HG03045 (cell line): ENCODE results near the gene C1orf198.

Experiments used
- ATAC-seq: cut with Tn5 transposase; IDR thresholded peaks from one replicate; pipeline ENCODE4 v1.9.1; 2021; ENCODE audit warnings: mild to moderate bottlenecking, moderate library complexity; ENCODE audit not compliant: unreplicated experiment

The C1orf198 gene

GRCh38 chr1:230814949-230815692 lies 53.2 kb downstream of the C1orf198 start:
- no peak for ATAC-seq

DNA sequence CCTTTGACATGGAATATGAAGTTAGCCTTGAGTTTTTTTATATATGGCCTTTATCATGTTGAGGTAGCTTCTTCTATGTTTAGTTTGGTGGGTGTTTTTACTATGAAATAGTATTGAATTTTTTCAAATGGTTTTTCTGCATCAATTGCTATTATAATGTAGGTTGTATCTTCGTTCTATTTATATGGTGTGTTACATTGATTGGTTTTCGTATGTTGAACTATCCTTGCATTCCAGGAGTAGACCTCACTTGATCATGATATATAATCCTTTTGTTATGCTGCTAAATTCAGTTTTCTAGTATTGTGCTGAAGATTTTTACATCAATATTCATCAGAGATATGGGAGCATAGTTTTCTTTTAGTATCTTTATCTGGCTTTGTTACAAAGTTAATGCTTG lies 55.8 kb downstream of the C1orf198 start:
- no peak for ATAC-seq

DNA sequence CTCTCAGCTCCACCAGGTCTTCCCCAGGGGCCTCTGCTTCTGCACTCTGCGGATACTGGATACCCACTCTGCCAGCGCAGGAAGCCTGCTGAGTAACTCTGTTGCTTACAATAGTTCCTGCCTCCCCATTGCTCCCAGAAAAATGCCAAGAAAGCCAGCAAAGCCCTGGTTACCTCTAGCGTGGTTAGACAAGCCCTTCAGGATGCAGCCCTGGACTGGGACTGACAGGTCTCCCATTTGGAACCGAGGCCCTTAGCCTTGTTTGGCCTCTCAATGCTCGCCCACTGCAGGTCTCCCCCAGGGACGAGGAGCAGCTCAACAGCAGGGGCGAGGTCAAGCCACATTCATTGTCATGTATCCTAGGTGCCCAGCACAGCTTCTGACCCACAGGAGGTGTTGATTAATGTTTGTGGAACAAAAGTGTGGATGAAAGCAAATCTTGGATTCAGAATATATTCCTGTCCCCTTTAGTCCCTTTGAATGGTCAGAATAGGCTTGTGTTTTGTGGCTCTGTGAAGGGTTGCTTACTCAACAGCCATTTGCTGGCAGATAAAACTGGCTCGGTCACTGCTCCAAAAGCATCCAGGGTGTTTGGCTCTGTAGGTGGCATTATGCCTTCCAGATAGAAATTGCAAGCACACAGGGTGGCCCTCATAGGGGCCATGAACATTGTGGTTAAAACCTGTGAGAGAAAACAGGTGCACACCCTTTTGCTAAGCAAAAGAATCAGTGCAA lies 58.9 kb downstream of the C1orf198 start:
- no peak for ATAC-seq

DNA sequence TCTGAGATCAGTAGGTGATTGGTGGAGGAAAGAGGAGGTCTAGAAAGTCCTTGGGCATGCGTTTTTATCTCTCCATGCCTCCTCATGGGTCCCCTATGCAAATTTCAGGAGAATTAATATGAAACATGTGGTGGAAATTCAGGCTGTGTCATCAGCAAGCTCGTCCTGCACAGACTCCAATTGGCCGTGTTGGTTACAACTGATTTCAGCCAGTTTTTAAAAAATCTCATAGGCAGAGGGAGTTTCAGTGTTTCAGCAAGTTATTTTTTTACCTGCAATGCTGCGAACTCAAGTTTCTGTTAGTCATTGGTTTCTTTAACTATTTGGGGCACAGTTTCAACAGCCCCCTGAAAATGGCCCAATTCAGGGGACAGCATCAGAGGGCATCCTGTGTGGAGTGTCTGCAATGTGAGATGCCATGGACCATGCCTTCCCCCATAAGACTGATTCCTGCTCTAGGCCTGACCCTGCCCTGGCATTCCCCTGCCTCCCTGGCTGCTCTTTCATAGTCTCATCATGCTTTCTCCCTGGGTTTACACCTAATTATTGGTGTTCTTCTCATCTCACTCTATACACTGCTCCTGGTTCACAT lies 59.9 kb downstream of the C1orf198 start:
- no peak for ATAC-seq

GRCh38 chr1:230807561-230808280 lies 60.6 kb downstream of the C1orf198 start:
- ATAC-seq: no peak

GRCh38 chr1:230807029-230807428 lies 61.3 kb downstream of the C1orf198 start:
- ATAC-seq: no peak

DNA sequence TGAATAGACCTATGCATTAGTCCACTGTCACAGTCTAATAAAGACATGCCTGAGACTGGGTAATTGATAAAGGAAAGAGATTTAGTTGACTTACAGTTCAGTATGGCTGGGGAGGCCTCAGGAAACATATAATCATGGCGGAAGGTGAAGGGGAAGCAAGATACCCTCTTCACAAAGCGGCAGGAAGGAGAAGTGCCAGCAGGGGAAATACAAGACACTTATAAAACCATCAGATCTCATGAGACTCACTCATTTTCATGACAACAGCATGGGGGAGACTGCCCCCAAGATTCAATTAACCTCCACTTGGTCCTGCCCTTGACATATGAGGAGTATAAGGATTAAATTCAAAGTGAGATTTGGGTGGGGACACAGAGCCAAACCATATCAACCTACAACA lies 61.8 kb downstream of the C1orf198 start:
- no peak for ATAC-seq

- no peak for ATAC-seq
Measured at GRCh38 chr1:230804396-230804795, 63.9 kb downstream of the C1orf198 start.

DNA sequence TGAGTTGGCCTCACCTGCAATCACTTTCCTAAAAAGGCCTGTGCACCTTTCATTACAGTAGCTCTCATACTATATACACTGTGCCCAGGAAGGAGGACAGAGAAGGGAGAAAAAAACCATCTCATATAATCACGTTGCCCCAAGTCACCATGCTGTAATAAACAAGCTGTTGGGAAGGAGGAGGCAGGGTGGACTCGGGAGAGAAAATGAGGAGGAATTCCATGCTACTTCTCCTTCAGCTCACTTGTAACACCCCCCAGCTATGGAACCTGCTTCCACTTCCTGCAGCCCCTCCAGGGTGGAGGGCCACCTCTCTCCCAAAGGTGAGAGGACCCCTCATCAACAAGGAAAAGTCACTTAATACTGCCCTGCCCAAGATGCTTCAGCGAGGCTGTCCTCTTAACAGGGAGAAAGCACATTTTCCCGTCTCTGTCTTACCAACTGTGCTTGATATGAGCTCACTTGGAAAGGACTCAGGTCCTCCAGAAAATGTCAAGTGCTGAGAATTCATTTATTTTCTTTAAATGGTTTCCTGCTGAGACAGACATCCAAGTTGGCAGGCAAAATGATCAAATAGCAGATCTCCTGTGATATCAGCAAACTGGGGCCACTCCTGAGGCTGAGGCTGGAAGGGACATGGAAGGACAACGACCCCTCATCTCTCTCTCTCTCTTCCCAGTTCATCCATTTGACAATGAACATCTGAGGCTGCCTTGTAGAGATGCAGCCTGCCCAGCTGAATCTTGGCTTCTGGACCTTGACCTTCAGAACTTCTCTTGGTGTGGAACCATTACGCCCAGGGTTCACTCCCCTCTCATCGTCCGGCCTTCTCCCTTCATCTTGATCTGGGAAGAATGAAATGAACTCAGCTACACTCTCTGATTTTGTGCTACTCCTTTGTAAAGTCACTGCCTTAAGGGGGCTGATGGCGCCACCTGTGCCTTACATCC lies 67.2 kb downstream of the C1orf198 start:
- ATAC-seq: no peak

DNA sequence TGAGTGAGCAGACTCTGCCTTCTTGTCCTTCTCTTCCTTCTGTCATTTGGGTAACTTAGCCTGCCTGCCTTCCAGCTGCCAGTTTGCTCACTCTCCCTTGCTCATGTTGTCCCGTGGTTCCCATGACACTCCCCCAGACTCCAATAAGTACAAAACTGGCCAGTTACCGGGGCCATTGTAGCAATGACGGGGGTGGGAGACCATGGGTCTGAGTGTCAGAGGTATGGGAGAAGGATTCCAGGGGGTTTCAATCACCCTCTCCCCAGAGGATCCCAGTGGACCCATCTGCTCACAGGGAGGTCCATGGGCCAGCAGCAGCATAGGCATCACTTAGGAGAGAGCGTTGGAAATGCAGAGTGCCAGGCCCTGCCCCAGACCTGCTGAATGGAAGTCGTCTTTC lies 69.8 kb downstream of the C1orf198 start:
- ATAC-seq: no peak

DNA sequence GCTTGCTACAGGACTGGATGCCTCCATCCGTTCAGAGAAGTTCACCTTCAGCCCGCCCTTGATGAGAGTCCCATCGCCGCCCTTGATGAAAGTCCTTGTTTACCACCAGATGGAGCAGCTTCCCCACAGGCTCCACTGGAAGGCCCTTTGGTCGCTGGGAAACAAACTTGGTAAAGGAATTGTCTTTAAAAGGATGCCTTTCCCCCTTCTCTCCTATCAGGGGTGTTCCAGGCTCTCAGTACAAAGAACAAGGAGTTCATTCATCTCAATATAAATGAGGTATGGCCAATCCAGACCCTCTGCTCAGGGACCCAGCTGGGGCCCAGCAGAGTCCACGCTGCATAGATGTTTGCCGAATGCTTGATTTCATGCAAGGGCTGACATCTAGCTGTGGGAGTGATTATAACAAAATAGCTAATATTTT lies 70.4 kb downstream of the C1orf198 start:
- ATAC-seq: no peak

DNA sequence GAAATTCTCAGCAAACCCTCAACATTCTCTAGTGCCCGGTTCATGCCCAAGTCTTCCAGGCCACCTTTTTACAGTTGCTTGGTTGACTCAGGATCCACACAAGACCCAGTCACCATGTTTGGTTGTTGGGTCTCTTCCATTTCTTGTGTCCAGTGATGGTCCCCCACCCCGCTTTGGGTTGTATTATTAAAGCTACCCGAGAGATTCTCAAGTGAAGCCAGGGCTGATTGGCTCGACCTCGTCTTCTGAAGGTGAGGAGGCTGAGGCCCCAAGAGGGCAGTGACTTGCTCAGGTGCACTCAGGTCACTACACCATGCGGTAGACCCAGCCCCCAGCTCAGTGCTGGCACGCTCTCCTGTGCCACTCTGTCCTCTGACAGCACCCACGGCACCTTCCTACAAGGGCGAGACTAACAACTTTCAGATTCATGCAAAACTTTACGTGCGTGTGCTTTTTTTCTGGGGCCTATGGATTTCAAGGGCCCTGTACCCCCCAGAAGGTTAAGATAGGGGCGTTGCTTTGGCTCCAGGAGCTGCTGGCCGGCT lies 70.9 kb downstream of the C1orf198 start:
- no peak for ATAC-seq

- no peak for ATAC-seq
Measured at GRCh38 chr1:230796626-230797025, 71.7 kb downstream of the C1orf198 start.

GRCh38 chr1:230794871-230795605 lies 73.3 kb downstream of the C1orf198 start:
- no peak for ATAC-seq

DNA sequence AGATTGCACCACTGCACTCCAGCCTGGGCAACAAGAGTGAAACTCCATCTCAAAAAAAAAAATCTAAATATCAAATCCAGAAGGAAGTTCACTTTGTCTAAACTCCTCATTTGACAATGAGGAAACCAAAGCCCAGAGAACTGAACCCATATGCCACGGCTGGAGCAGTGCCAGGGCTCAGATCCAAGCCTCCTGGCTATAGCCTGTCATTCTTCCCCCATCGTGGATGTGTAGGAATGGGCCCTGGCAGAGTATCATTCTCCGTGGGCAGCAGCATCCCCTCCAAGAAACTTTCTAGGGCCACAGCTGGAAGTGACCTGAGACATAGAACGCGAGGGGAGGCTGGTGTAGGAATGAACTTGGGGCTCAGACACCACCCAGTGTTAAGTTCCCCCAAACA lies 73.9 kb downstream of the C1orf198 start:
- no peak for ATAC-seq

DNA sequence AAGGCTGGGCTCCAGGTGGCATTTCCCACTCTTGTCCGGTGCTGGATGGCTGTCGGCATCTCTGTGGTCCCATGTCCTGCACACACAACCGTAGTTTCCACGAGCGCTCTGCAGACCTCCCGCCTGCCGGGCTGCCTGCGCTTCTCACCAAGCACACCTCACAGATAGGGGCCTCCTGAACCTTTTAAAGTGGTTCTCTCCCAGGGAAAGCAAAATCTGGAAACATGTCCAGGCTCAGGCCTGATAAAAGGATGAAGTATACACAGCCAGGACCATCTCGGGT lies 74.9 kb downstream of the C1orf198 start:
- no peak for ATAC-seq

GRCh38 chr1:230792691-230793462 lies 75.4 kb downstream of the C1orf198 start:
- no peak for ATAC-seq

DNA sequence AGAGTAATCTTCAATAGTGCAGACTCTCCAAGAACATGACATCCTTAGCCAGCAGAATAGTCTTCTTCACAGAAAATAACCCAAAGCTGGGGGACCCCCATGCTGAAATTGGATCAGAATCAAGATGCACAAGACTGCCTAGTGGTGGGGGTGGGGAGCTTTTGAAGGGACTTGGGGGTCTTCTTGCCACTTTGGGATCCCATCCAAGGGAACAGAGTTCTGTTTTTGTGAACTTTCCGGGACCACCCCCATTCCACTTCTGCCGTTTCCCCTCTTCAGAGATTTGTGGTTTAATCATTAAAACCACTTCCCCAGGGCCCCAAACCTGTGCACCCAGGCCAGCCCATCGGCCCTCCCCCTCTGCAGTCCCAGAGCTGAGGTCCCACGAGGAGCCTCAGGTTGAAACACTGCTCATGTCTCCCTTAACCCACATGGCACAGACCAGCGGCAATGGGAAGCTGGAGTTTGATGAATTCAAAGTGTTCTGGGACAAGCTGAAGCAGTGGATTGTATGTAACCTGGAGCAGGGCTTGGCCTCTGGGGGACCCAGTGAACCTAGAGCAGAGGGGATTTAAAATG lies 76.2 kb downstream of the C1orf198 start:
- no peak for ATAC-seq
